GM20000 (cell line): ENCODE measurements around the gene MIAT.

Experiments
- DNase-seq: peaks from one replicate; pipeline ENCODE4 v3.0.0; 2012; ENCODE audit warnings: low spot score
- CTCF ChIP-seq: IDR thresholded peaks from 2 replicates; pipeline ENCODE4 v1.5.1; 2012; ENCODE audit warnings: mild to moderate bottlenecking, control low read depth; ENCODE audit errors: extremely low read depth, missing control alignments

Gene MIAT

GRCh38 chr22:26660961-26661578 is 3.7 kb downstream of the MIAT start:
- no peak for DNase-seq
- no peak for TF ChIP-seq CTCF

- TF ChIP-seq CTCF, result no peak
- no peak for DNase-seq
Measured at GRCh38 chr22:26662160-26662559, 4.8 kb downstream of the MIAT start.

- no peak for TF ChIP-seq CTCF
- DNase-seq, result no peak
Measured at GRCh38 chr22:26663374-26663923, 6.1 kb downstream of the MIAT start.

- TF ChIP-seq CTCF, result no peak
- DNase-seq, result no peak
Measured at GRCh38 chr22:26665813-26666231, 8.4 kb downstream of the MIAT start.

- no peak for DNase-seq
- no peak for TF ChIP-seq CTCF
Measured at GRCh38 chr22:26667140-26667539, 9.8 kb downstream of the MIAT start.

GRCh38 chr22:26669060-26669481 is 11.7 kb downstream of the MIAT start:
- no peak for TF ChIP-seq CTCF
- DNase-seq, result no peak

DNA sequence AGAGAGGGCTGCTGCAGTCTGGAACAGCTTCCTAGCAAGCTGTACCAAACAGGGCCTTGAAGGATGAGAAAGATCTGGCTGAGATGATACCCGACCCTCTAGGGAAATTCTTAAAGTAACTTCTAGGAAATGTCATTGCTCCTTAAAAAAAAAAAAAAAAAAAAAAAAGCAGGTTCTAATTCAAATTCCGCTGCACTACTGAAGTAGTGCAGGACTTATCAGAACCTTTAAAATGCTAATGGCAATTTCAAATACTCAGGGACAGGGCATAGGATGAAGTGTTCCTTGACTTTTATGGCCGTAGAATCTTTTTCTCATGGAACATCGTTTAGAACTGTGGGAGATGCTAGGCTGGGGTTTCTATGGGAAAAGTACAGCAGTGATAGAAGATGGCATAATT is 13.1 kb downstream of the MIAT start:
- no peak for TF ChIP-seq CTCF
- no peak for DNase-seq
